Lung (tissue), 12 donors: ENCODE measurements around the gene CDC34. TPM values are rescaled to one million over a fixed set of nuclear protein-coding genes. Genes with fewer than 3 reads are reported as not detected.

Source experiments
- ATAC-seq: fragments of 200-7000 bp; cut with Tn5 transposase; one replicate; pipeline ENCODE4 v1.9.1; 2020; ENCODE audit warnings: moderate number of reproducible peaks; ENCODE audit not compliant: insufficient read depth, low FRiP score
- DNase-seq, 3 donors: peaks; one replicate each; pipeline ENCODE4 v3.0.0-alpha.2; 2013 to 2017
- H3K27ac ChIP-seq, 2 donors: one replicate each; pipeline ENCODE4 v1.5.1; 2013; ENCODE audit warnings: mild to moderate bottlenecking in 2 of 2, moderate library complexity in 2 of 2, control low read depth in 1 of 2, inconsistent platforms in 1 of 2, low read depth in 1 of 2, low read length in 1 of 2
- H3K27me3 ChIP-seq, 3 donors: one replicate each; pipeline ENCODE4 v1.5.1; 2013; ENCODE audit warnings: low read length in 2 of 3; ENCODE audit not compliant: control insufficient read depth in 3 of 3, insufficient read depth in 3 of 3
- H3K36me3 ChIP-seq, 4 donors: one replicate each; pipeline ENCODE4 v1.5.1; 2013; ENCODE audit warnings: low read length in 4 of 4, mild to moderate bottlenecking in 1 of 4, moderate library complexity in 1 of 4; ENCODE audit not compliant: control insufficient read depth in 4 of 4, insufficient read depth in 4 of 4
- H3K4me1 ChIP-seq, 5 donors: one replicate each; pipeline ENCODE4 v1.5.1; 2013; ENCODE audit warnings: low read length in 5 of 5, mild to moderate bottlenecking in 2 of 5, moderate library complexity in 1 of 5; ENCODE audit not compliant: control insufficient read depth in 5 of 5, insufficient read depth in 5 of 5
- H3K4me3 ChIP-seq: one replicate; pipeline ENCODE4 v1.5.1; 2013; ENCODE audit warnings: mild to moderate bottlenecking, control low read depth, moderate library complexity
- H3K9ac ChIP-seq, 2 donors: one replicate each; pipeline ENCODE4 v1.5.1; 2013; ENCODE audit warnings: low read length in 2 of 2, control low read depth in 1 of 2; ENCODE audit not compliant: insufficient read depth in 1 of 2
- H3K9me3 ChIP-seq, 4 donors: one replicate each; pipeline ENCODE4 v1.5.1; 2013; ENCODE audit warnings: low read length in 3 of 4, mild to moderate bottlenecking in 1 of 4, moderate library complexity in 1 of 4; ENCODE audit not compliant: control insufficient read depth in 4 of 4, insufficient read depth in 3 of 4
- CTCF ChIP-seq: IDR thresholded peaks from 2 replicates; pipeline ENCODE4 v1.5.1; 2012; ENCODE audit warnings: mild to moderate bottlenecking; ENCODE audit errors: control extremely low read depth, extremely low read depth
- WGBS, 2 donors: extraction: QIAGEN DNeasy Blood & Tissue Kit; methylation state at CpG; one replicate each; pipeline ENCODE4 v1.1.7; 2013; 5-methylcytosine and 5-hydroxymethylcytosine counted together
- polyA plus RNA-seq, 2 donors: library from polyadenylated mRNA; stranded (reverse); fragments of 200-250 nt; gene quantifications; one replicate each; pipeline ENCODE4 v1.2.1, GENCODE V29; 2013
- total RNA-seq, 2 donors: library from RNA; depleted of rRNA in 1 of 2; stranded (reverse); fragments of >200 nt in 1 of 2; gene quantifications; one replicate each; pipeline ENCODE4 v1.2.1, GENCODE V29; 2014 to 2021
- donor health status: control.
- donor health status: control.
- donor health status: Bipolar disorder and iron deficiency.
- donor health status: healthy.
- donor health status: DM: yes; HTN: yes; CAD: no.

The CDC34 gene
- total and polyA plus RNA-seq, 4 donors, result 42.9 to 89.1 (median 60.1) TPM

- TF ChIP-seq CTCF, result no peak
- DNase-seq (no peak), ATAC-seq (no peak)
These were observed 10.1 kb downstream of the CDC34 start for GRCh38 chr19:541699-542098.

GRCh38 chr19:542173-542866, 10.8 kb downstream of the CDC34 start:
- Histone ChIP-seq H3K27ac (no peak overlapping the region), H3K4me1 (peaks cover 0 to 7% (median 0%) of the 10 kb centered on the region in 5 donors), H3K9ac (no peak overlapping the region), H3K27me3 (no peaks in the 10 kb centered on the region), H3K4me3 (no peak overlapping the region), H3K9me3 (no peaks in the 10 kb centered on the region), H3K36me3 (peaks cover 6 to 38% (median 9%) of the 10 kb centered on the region in 4 donors)
- TF ChIP-seq CTCF, result no peak
- ATAC-seq, result no peak
- DNase-seq, result no peak
- WGBS, 2 donors, result 90 to 95% methylated on average over 34 of the region's 34 CpGs

More at GRCh38 chr19:541699-542098, 10.1 kb downstream of the CDC34 start:
- H3K9ac ChIP-seq, result no peak overlapping the region
- no peaks in the 10 kb centered on the region for H3K9me3 ChIP-seq
- 93 to 97% methylated on average over 25 to 26 of the region's 26 CpGs for WGBS, 2 donors
- peaks cover 0 to 7% (median 0%) of the 10 kb centered on the region in 5 donors for H3K4me1 ChIP-seq
- no peaks in the 10 kb centered on the region for H3K27me3 ChIP-seq
- no peak overlapping the region for H3K4me3 ChIP-seq
- peaks cover 7 to 42% (median 12%) of the 10 kb centered on the region in 4 donors for H3K36me3 ChIP-seq
- H3K27ac ChIP-seq, result no peak overlapping the region

- WGBS, 2 donors, result 56 to 59% methylated on average over 26 to 31 of the region's 31 CpGs
- no peaks in the 10 kb centered on the region for H3K9me3 ChIP-seq
- no peaks in the 10 kb centered on the region for H3K27me3 ChIP-seq
- no peak within 1 kb of the TSS for H3K9ac ChIP-seq
- no peak within 1 kb of the TSS for H3K4me3 ChIP-seq
- peaks cover 0 to 7% (median 0%) of the 10 kb centered on the region in 5 donors for H3K4me1 ChIP-seq
- H3K36me3 ChIP-seq, result peaks cover 0 to 28% (median 5%) of the 10 kb centered on the region in 4 donors
- no peak for ATAC-seq
- no peak for DNase-seq
- no peak within 1 kb of the TSS for H3K27ac ChIP-seq
- TF ChIP-seq CTCF, result no peak
These were observed 12.5 kb downstream of the CDC34 start, which contains the start of gene GZMM for GRCh38 chr19:543910-544608. GZMM (plus strand) TSS chr19:544053; CDS start chr19:544072, 19 bp downstream.
